SK-N-MC (cell line): ENCODE data around the gene GLRX5.
"Not testable (repeated sequence)": the region's sequence is repeated elsewhere in the genome, so short reads cannot be mapped to it uniquely, and the experiment has no call there.

Experiments used
- DNase-seq: peaks from one replicate; pipeline ENCODE4 v3.0.0-alpha.2; 2011; ENCODE audit warnings: low read depth, low spot score
- H3K27ac ChIP-seq: fragments of 200-600 bp; sonication (generic); 2 replicates; pipeline ENCODE4 v1.5.1; 2016; ENCODE audit warnings: mixed run types
- H3K36me3 ChIP-seq: fragments of 200-600 bp; sonication (generic); 2 replicates; pipeline ENCODE4 v1.6.1; 2017; ENCODE audit warnings: antibody characterized with exemption, low read length, mixed read lengths; ENCODE audit not compliant: insufficient read depth
- H3K4me3 ChIP-seq: fragments of 200-600 bp; sonication (generic); 2 replicates; pipeline ENCODE4 v1.5.1; 2016
- H3K9ac ChIP-seq: fragments of 200-600 bp; sonication (generic); 2 replicates; pipeline ENCODE4 v1.8.0; 2017; ENCODE audit warnings: mixed run types, mixed read lengths; ENCODE audit not compliant: insufficient read length
- H3K9me3 ChIP-seq: fragments of 200-600 bp; sonication (generic); 2 replicates; pipeline ENCODE4 v1.6.1; 2017; ENCODE audit warnings: low read depth, mild to moderate bottlenecking, antibody characterized with exemption, low read length, moderate library complexity, mixed read lengths
- EZH2 ChIP-seq: fragments of 200-600 bp; sonication (generic); IDR thresholded peaks from one replicate; pipeline ENCODE4 v1.6.1; 2017; ENCODE audit warnings: antibody characterized with exemption
- FOXP2 ChIP-seq: optimal IDR thresholded peaks from 2 replicates; pipeline ENCODE3; 2011; ENCODE audit warnings: mild to moderate bottlenecking, moderate library complexity; ENCODE audit not compliant: insufficient read depth; ENCODE audit errors: extremely low read length, control extremely low read depth
- POLR2AphosphoS5 ChIP-seq: IDR thresholded peaks from 2 replicates; pipeline ENCODE4 v1.6.1; 2012; ENCODE audit warnings: mild to moderate bottlenecking, low read depth, low read length, borderline replicate concordance

The GLRX5 gene

DNA sequence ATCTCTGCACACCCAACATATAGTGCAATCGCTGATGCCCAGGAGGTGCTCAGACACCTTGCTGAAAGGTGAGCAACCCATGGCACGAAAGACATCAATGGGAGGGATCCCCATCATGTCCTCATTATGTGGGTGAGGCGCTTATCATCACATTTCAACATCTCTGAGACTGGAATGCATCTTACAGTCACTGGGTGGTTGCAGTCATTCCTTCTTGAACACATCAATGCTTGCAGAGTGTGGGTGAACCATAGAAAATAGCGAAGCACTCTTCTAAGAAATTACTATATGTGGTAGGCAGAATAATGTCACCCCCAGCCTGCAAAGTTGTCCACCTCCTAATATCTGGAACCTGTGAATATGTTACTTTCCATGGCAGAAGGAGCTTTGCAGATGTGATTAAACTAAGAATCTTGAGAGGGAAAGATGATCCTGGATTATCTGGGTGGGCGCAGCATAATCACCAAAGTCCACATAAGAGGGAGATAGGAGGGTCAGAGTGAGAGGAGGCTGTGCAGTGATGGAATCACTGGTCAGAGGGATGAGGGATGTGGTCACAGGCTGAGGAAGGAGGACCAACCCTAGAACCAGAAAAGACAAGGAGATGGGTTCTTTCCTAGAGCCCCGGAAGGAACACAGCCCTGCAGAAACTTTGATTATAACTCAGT, 51.2 kb downstream of the GLRX5 start:
- DNase-seq = no peak
- Histone ChIP-seq H3K9me3 (no peaks in the 10 kb centered on the region), H3K4me3 (no peak overlapping the region), H3K36me3 (no peaks in the 10 kb centered on the region), H3K9ac (no peak overlapping the region), H3K27ac (no peak overlapping the region)
- no peak for TF ChIP-seq EZH2
- no peak for TF ChIP-seq POLR2AphosphoS5
- TF ChIP-seq FOXP2 = no peak

- not testable (repeated sequence) for DNase-seq, H3K36me3 ChIP-seq, H3K4me3 ChIP-seq, H3K9ac ChIP-seq, H3K27ac ChIP-seq, H3K9me3 ChIP-seq
Observed at GRCh38 chr14:95591182-95591581, 56.3 kb downstream of the GLRX5 start.
